WTC11 (cell line): ENCODE data around the gene PCSK2. TPM values are rescaled to one million over a fixed set of nuclear protein-coding genes. Genes with fewer than 3 reads are reported as not detected.

Experiments used
- ATAC-seq: fragments of 200-7000 bp; cut with Tn5 transposase; 2 replicates; pipeline ENCODE4 v1.10.0; 2021; ENCODE audit warnings: mild to moderate bottlenecking, moderate library complexity
- CTCF ChIA-PET: fragments of 300-600 bp; sonication (Branson Sonifier 250); formaldehyde crosslinking; loops from one replicate; lab custom pipeline; 2021; ENCODE audit warnings: antibody characterized with exemption; lab: Charles Lee
- POLR2A ChIA-PET: fragments of 350-600 bp; sonication (Branson Sonifier 250); formaldehyde crosslinking; loops from one replicate; lab custom pipeline; 2021; ENCODE audit warnings: antibody characterized with exemption; lab: Charles Lee
- DNase-seq: peaks from one replicate; pipeline ENCODE4 v3.0.0; 2021; ENCODE audit warnings: low spot score
- H3K27ac Mint-ChIP-seq: 2 replicates; pipeline ENCODE4 v1.8.0; 2021; ENCODE audit warnings: mixed read lengths
- H3K27me3 Mint-ChIP-seq: 2 replicates; pipeline ENCODE4 v1.8.0; 2021; ENCODE audit warnings: low read depth, mild to moderate bottlenecking, moderate library complexity, mixed read lengths
- H3K36me3 Mint-ChIP-seq: 2 replicates; pipeline ENCODE4 v1.8.0; 2021; ENCODE audit warnings: mixed read lengths
- H3K4me1 Mint-ChIP-seq: 2 replicates; pipeline ENCODE4 v1.8.0; 2022; ENCODE audit warnings: mixed read lengths
- H3K4me3 Mint-ChIP-seq: 2 replicates; pipeline ENCODE4 v1.8.0; 2021; ENCODE audit warnings: mild to moderate bottlenecking, moderate library complexity, mixed read lengths
- H3K9me3 Mint-ChIP-seq: 2 replicates; pipeline ENCODE4 v1.8.0; 2021; ENCODE audit warnings: mixed read lengths
- ATF3 ChIP-seq: sonication (generic); formaldehyde crosslinking; conservative IDR thresholded peaks from 2 replicates; pipeline ENCODE4 v1.8.1; 2022; ENCODE audit warnings: mild to moderate bottlenecking, missing genetic modification reagents
- CBFB ChIP-seq: sonication (generic); formaldehyde crosslinking; IDR thresholded peaks from 2 replicates; pipeline ENCODE4 v1.8.1; 2022; ENCODE audit warnings: mild to moderate bottlenecking, low read depth, missing genetic modification reagents
- CDX4 ChIP-seq: fragments of 250-450 bp; sonication (Bioruptor Pico); IDR thresholded peaks from 2 replicates; pipeline ENCODE4 v1.9.0; 2021; ENCODE audit warnings: moderate library complexity, mild to moderate bottlenecking, inconsistent platforms, borderline replicate concordance
- ELF4 ChIP-seq: sonication (generic); formaldehyde crosslinking; IDR thresholded peaks from 2 replicates; pipeline ENCODE4 v1.8.1; 2022; ENCODE audit warnings: low read depth, mild to moderate bottlenecking, moderate library complexity, missing genetic modification reagents
- EMX1 ChIP-seq: fragments of 250-450 bp; sonication (Bioruptor Pico); IDR thresholded peaks from 2 replicates; pipeline ENCODE4 v1.8.0; 2021; ENCODE audit warnings: mild to moderate bottlenecking
- ERG ChIP-seq: fragments of 250-450 bp; sonication (Bioruptor Pico); IDR thresholded peaks from 2 replicates; pipeline ENCODE4 v1.8.0; 2021; ENCODE audit warnings: mild to moderate bottlenecking
- ESRRA ChIP-seq: sonication (generic); formaldehyde crosslinking; IDR thresholded peaks from 2 replicates; pipeline ENCODE4 v1.8.1; 2022; ENCODE audit warnings: mild to moderate bottlenecking, missing genetic modification reagents, borderline replicate concordance
- FOXK1 ChIP-seq: sonication (generic); formaldehyde crosslinking; IDR thresholded peaks from 2 replicates; pipeline ENCODE4 v1.8.0; 2022; ENCODE audit warnings: mild to moderate bottlenecking, moderate library complexity, missing genetic modification reagents
- FOXP1 ChIP-seq: sonication (generic); formaldehyde crosslinking; IDR thresholded peaks from 2 replicates; pipeline ENCODE4 v1.8.0; 2022; ENCODE audit warnings: missing genetic modification reagents, mild to moderate bottlenecking, moderate library complexity, borderline replicate concordance
- GABPB1 ChIP-seq: sonication (generic); formaldehyde crosslinking; IDR thresholded peaks from 2 replicates; pipeline ENCODE4 v1.8.1; 2023; ENCODE audit warnings: mild to moderate bottlenecking, missing genetic modification reagents
- HMGA2 ChIP-seq: fragments of 250-450 bp; sonication (Bioruptor Pico); IDR thresholded peaks from 2 replicates; pipeline ENCODE4 v1.4.0; 2021; ENCODE audit warnings: mild to moderate bottlenecking, moderate library complexity
- KAT7 ChIP-seq: sonication (generic); formaldehyde crosslinking; IDR thresholded peaks from 2 replicates; pipeline ENCODE4 v1.8.1; 2023; ENCODE audit warnings: missing genetic modification reagents, mild to moderate bottlenecking, borderline replicate concordance
- MLX ChIP-seq: sonication (generic); formaldehyde crosslinking; IDR thresholded peaks from 2 replicates; pipeline ENCODE4 v1.8.1; 2023; ENCODE audit warnings: mild to moderate bottlenecking, missing genetic modification reagents, moderate library complexity
- MYBL2 ChIP-seq: sonication (generic); formaldehyde crosslinking; IDR thresholded peaks from 2 replicates; pipeline ENCODE4 v1.8.1; 2023; ENCODE audit warnings: mild to moderate bottlenecking, moderate library complexity, missing genetic modification reagents
- NFATC4 ChIP-seq: fragments of 250-450 bp; sonication (Bioruptor Pico); IDR thresholded peaks from 2 replicates; pipeline ENCODE4 v1.9.0; 2021; ENCODE audit warnings: mild to moderate bottlenecking
- NFYB ChIP-seq: sonication (generic); formaldehyde crosslinking; conservative IDR thresholded peaks from 2 replicates; pipeline ENCODE4 v1.8.0; 2022; ENCODE audit warnings: low read depth, missing genetic modification reagents
- SMAD3 ChIP-seq: sonication (generic); formaldehyde crosslinking; IDR thresholded peaks from 2 replicates; pipeline ENCODE4 v1.8.0; 2022; ENCODE audit warnings: missing genetic modification reagents, mild to moderate bottlenecking, borderline replicate concordance
- TCF7 ChIP-seq: sonication (generic); formaldehyde crosslinking; IDR thresholded peaks from 2 replicates; pipeline ENCODE4 v1.8.0; 2022; ENCODE audit warnings: mild to moderate bottlenecking, low read depth, missing genetic modification reagents, moderate library complexity
- ZBTB21 ChIP-seq: sonication (generic); formaldehyde crosslinking; IDR thresholded peaks from 2 replicates; pipeline ENCODE4 v1.8.1; 2023; ENCODE audit warnings: mild to moderate bottlenecking, missing genetic modification reagents, borderline replicate concordance
- ZNF396 ChIP-seq: fragments of 250-450 bp; sonication (Bioruptor Pico); IDR thresholded peaks from 2 replicates; pipeline ENCODE4 v1.8.0; 2021; ENCODE audit warnings: mild to moderate bottlenecking, moderate library complexity, borderline replicate concordance
- ZNF512 ChIP-seq: sonication (generic); formaldehyde crosslinking; IDR thresholded peaks from 2 replicates; pipeline ENCODE4 v1.8.1; 2022; ENCODE audit warnings: missing genetic modification reagents, borderline replicate concordance
- total RNA-seq: library from RNA; stranded (reverse); gene quantifications from 3 replicates; pipeline ENCODE4 v1.2.3, GENCODE V29; 2021

PCSK2 gene
- total RNA-seq, 1 experiment from 2014 or later: 0.74 TPM

- TF ChIP-seq ESRRA (CRISPR knock-in tag): no peak
- TF ChIP-seq GABPB1 (CRISPR knock-in tag): no peak
- no peak for TF ChIP-seq NFATC4 (CRISPR knock-in tag)
- no peak for TF ChIP-seq ZNF396 (CRISPR knock-in tag)
Measured at GRCh38 chr20:17497821-17498580, 271.2 kb downstream of the PCSK2 start (continued).

GRCh38 chr20:17498641-17499040, 271.8 kb downstream of the PCSK2 start:
- CTCF ChIA-PET: interaction anchor here (0.7 to 1.2 kb wide), 3 partner anchors 67 to 440 kb away, joined by 3 read pairs; no protein-coding TSS in a partner anchor
- Mint-ChIP-seq H3K27ac (no peak overlapping the region), H3K4me3 (no peak overlapping the region), H3K36me3 (no peaks in the 10 kb centered on the region), H3K27me3 (no peaks in the 10 kb centered on the region)
- POLR2A ChIA-PET: interaction anchor here (0.8 kb wide), 1 partner anchor 21 kb away, joined by 3 read pairs; no protein-coding TSS in a partner anchor
- TF ChIP-seq EMX1 (no peak), ZNF512 (CRISPR knock-in tag) (no peak), MLX (CRISPR knock-in tag) (no peak), ATF3 (no peak)
- TF ChIP-seq, all 79 proteins: peak for 0
- ATAC-seq: no peak
- Mint-ChIP-seq H3K4me1 (peaks cover 7% of the 10 kb centered on the region), H3K9me3 (no peaks in the 10 kb centered on the region)
- DNase-seq: no peak

GRCh38 chr20:17499041-17499440, 272.2 kb downstream of the PCSK2 start:
- Mint-ChIP-seq H3K27me3 (no peaks in the 10 kb centered on the region), H3K36me3 (no peaks in the 10 kb centered on the region), H3K9me3 (no peaks in the 10 kb centered on the region), H3K4me1 (peaks cover 7% of the 10 kb centered on the region), H3K4me3 (no peak overlapping the region), H3K27ac (no peak overlapping the region)
- POLR2A ChIA-PET: interaction anchor here (0.7 to 0.8 kb wide), 2 partner anchors 21 to 45 kb away, joined by 3 to 4 read pairs; no protein-coding TSS in a partner anchor
- CTCF ChIA-PET: interaction anchor here (0.7 to 1.0 kb wide), 2 partner anchors 67 to 93 kb away, joined by 3 read pairs; no protein-coding TSS in a partner anchor
- ATAC-seq (no peak), DNase-seq (no peak)
- TF ChIP-seq HMGA2 (no peak), ERG (CRISPR knock-in tag) (no peak), FOXK1 (CRISPR knock-in tag) (no peak)

- ATAC-seq: no peak
- no peak for DNase-seq
- no peaks in the 10 kb centered on the region for H3K36me3 Mint-ChIP-seq
- no peak overlapping the region for H3K4me3 Mint-ChIP-seq
- H3K27ac Mint-ChIP-seq: no peak overlapping the region
- POLR2A ChIA-PET: no interaction called here
- no peaks in the 10 kb centered on the region for H3K9me3 Mint-ChIP-seq
- H3K4me1 Mint-ChIP-seq: peaks cover 11% of the 10 kb centered on the region
- CTCF ChIA-PET: no interaction called here
- TF ChIP-seq ELF4 (CRISPR knock-in tag) (no peak), NFYB (CRISPR knock-in tag) (no peak)
- H3K27me3 Mint-ChIP-seq: peaks cover under 1% of the 10 kb centered on the region; the same call in 1 of the 2 replicates
Measured at GRCh38 chr20:17500271-17500670, 273.4 kb downstream of the PCSK2 start.

GRCh38 chr20:17500826-17501225, 274.0 kb downstream of the PCSK2 start:
- peaks cover 6% of the 10 kb centered on the region for H3K27me3 Mint-ChIP-seq
- no peak overlapping the region for H3K4me3 Mint-ChIP-seq
- ChIA-PET POLR2A (no interaction called here), CTCF (no interaction called here)
- H3K9me3 Mint-ChIP-seq: no peaks in the 10 kb centered on the region
- ATAC-seq: no peak
- no peaks in the 10 kb centered on the region; the same call in 1 of the 2 replicates for H3K36me3 Mint-ChIP-seq
- H3K27ac Mint-ChIP-seq: no peak overlapping the region
- DNase-seq: no peak
- peaks cover 11% of the 10 kb centered on the region for H3K4me1 Mint-ChIP-seq
- TF ChIP-seq TCF7 (CRISPR knock-in tag): no peak
- TF ChIP-seq KAT7 (CRISPR knock-in tag): no peak
- no peak for TF ChIP-seq SMAD3 (CRISPR knock-in tag)
- no peak for TF ChIP-seq MYBL2 (CRISPR knock-in tag)
- TF ChIP-seq NFATC4 (CRISPR knock-in tag): no peak
- TF ChIP-seq CDX4 (CRISPR knock-in tag): no peak
- no peak for TF ChIP-seq CBFB (CRISPR knock-in tag)
- no peak for TF ChIP-seq GABPB1 (CRISPR knock-in tag)
- TF ChIP-seq ZBTB21 (CRISPR knock-in tag): no peak
- TF ChIP-seq FOXP1: no peak
